H1 (cell line): ENCODE results near the gene TPSAB1. TPM values are rescaled to one million over a fixed set of nuclear protein-coding genes. Genes with fewer than 3 reads are reported as not detected.

ENCODE experiments used
- CTCF ChIA-PET: fragments of 300-600 bp; sonication (Branson Sonifier 250); formaldehyde crosslinking; loops from one replicate; lab custom pipeline; 2021; ENCODE audit not compliant: partially characterized antibody; lab: Charles Lee
- POLR2A ChIA-PET: fragments of 300-600 bp; sonication (Branson Sonifier 250); formaldehyde crosslinking; loops from one replicate; lab custom pipeline; 2021; ENCODE audit warnings: inconsistent platforms; ENCODE audit not compliant: partially characterized antibody; lab: Charles Lee
- DNase-seq, 2 experiments: peaks; one replicate each; pipeline versions ENCODE4 v3.0.0 to v3.0.0-alpha.2; 2010 to 2022; ENCODE audit warnings: low spot score in 2 of 2, low read depth in 1 of 2, mixed read lengths in 1 of 2
- FAIRE-seq: peaks from 2 replicates; lab custom pipeline; 2011; peaks lifted over from hg19 to GRCh38; lab: Jason Lieb, UNC
- H2AFZ ChIP-seq: 2 replicates; pipeline ENCODE4 v1.8.1; 2012; ENCODE audit warnings: low read length, inconsistent platforms
- H2AK5ac ChIP-seq: 2 replicates; pipeline ENCODE4 v1.6.1; 2013; ENCODE audit warnings: low read depth, low read length
- H2BK120ac ChIP-seq: replicated peaks from 2 replicates; pipeline ENCODE3; 2013; ENCODE audit warnings: low read depth, low read length, inconsistent platforms
- H2BK12ac ChIP-seq: 2 replicates; pipeline ENCODE4 v1.6.1; 2013; ENCODE audit warnings: low read depth, low read length
- H2BK15ac ChIP-seq: 2 replicates; pipeline ENCODE4 v1.6.1; 2013; ENCODE audit warnings: low read length
- H2BK20ac ChIP-seq: 2 replicates; pipeline ENCODE4 v1.6.1; 2013; ENCODE audit warnings: low read length
- H2BK5ac ChIP-seq: 2 replicates; pipeline ENCODE4 v1.6.1; 2013; ENCODE audit warnings: low read depth, low read length
- H3K14ac ChIP-seq: 2 replicates; pipeline ENCODE4 v1.6.1; 2013; ENCODE audit warnings: inconsistent platforms; ENCODE audit not compliant: insufficient read length
- H3K18ac ChIP-seq: 2 replicates; pipeline ENCODE4 v1.6.1; 2013; ENCODE audit warnings: low read length; ENCODE audit errors: extremely low read depth
- H3K23ac ChIP-seq: 2 replicates; pipeline ENCODE4 v1.6.1; 2013; ENCODE audit warnings: inconsistent platforms; ENCODE audit not compliant: insufficient read length
- H3K23me2 ChIP-seq: 2 replicates; pipeline ENCODE4 v1.6.1; 2013; ENCODE audit warnings: low read depth, low read length
- H3K27ac ChIP-seq: 2 replicates; pipeline ENCODE4 v1.6.1; 2011; ENCODE audit warnings: low read depth, low read length, inconsistent platforms
- H3K27me3 ChIP-seq, 4 experiments: replicated peaks in 1 of 4; 1 replicate in 1 of 4; 2 replicates in 3 of 4; pipeline versions ENCODE4 v1.6.1 to v1.8.1; 2011 to 2013; ENCODE audit warnings: low read length in 3 of 4, mild to moderate bottlenecking in 3 of 4, inconsistent platforms in 2 of 4, mixed read lengths in 2 of 4, moderate library complexity in 1 of 4; ENCODE audit not compliant: control insufficient read depth in 3 of 4, insufficient read depth in 3 of 4; ENCODE audit errors: extremely low read depth in 1 of 4
- H3K36me3 ChIP-seq, 4 experiments: 2 replicates each; pipeline versions ENCODE4 v1.6.1 to v1.8.1; 2011 to 2013; ENCODE audit warnings: mild to moderate bottlenecking in 4 of 4, low read length in 3 of 4, moderate library complexity in 2 of 4, control low read depth in 1 of 4, inconsistent platforms in 1 of 4; ENCODE audit not compliant: insufficient read depth in 4 of 4, control insufficient read depth in 2 of 4
- H3K4ac ChIP-seq: replicated peaks from 2 replicates; pipeline ENCODE3; 2013; ENCODE audit warnings: low read length, low read depth, mixed read lengths, inconsistent platforms; ENCODE audit not compliant: insufficient read length
- H3K4me1 ChIP-seq, 4 experiments: replicated peaks in 1 of 4; 1 replicate in 1 of 4; 2 replicates in 3 of 4; pipeline versions ENCODE4 v1.6.1 to v1.8.1; 2011 to 2013; ENCODE audit warnings: low read length in 3 of 4, inconsistent platforms in 2 of 4, mixed read lengths in 1 of 4; ENCODE audit not compliant: insufficient read depth in 4 of 4, control insufficient read depth in 3 of 4
- H3K4me2 ChIP-seq, 2 experiments: 2 replicates each; pipeline versions ENCODE4 v1.6.1 to v1.8.1; 2011 to 2013; ENCODE audit warnings: low read depth in 2 of 2, low read length in 2 of 2, control low read depth in 1 of 2, inconsistent platforms in 1 of 2, mild to moderate bottlenecking in 1 of 2; ENCODE audit not compliant: insufficient read depth in 1 of 2
- H3K4me3 ChIP-seq, 4 experiments: fragments of 200-600, 300-600 bp in 1 of 4; sonication (generic), shearing (Covaris generic), sonication (Bioruptor Twin) in 1 of 4; 2 replicates each; pipeline versions ENCODE4 v1.5.1 to v1.8.1; 2011 to 2016; ENCODE audit warnings: low read length in 4 of 4, low read depth in 3 of 4, control low read depth in 2 of 4, inconsistent platforms in 2 of 4, mild to moderate bottlenecking in 2 of 4, mixed read lengths in 1 of 4, moderate library complexity in 1 of 4; ENCODE audit not compliant: insufficient read depth in 2 of 4; ENCODE audit errors: extremely low read depth in 1 of 4
- H3K56ac ChIP-seq: replicated peaks from 2 replicates; pipeline ENCODE3; 2013; ENCODE audit warnings: low read depth, mild to moderate bottlenecking, mixed read lengths, low read length, inconsistent platforms; ENCODE audit not compliant: insufficient read length
- H3K79me1 ChIP-seq: 2 replicates; pipeline ENCODE4 v1.6.1; 2013; ENCODE audit warnings: low read depth, low read length, control low read depth
- H3K79me2 ChIP-seq, 2 experiments: 2 replicates each; pipeline versions ENCODE4 v1.6.1 to v1.8.1; 2012 to 2013; ENCODE audit warnings: low read length in 2 of 2, mild to moderate bottlenecking in 2 of 2, inconsistent platforms in 1 of 2; ENCODE audit not compliant: insufficient read depth in 2 of 2, control insufficient read depth in 1 of 2
- H3K9ac ChIP-seq, 4 experiments: replicated peaks in 1 of 4; 1 replicate in 1 of 4; 2 replicates in 3 of 4; pipeline versions ENCODE4 v1.6.1 to v1.8.1; 2011 to 2013; ENCODE audit warnings: low read depth in 3 of 4, low read length in 3 of 4, control low read depth in 2 of 4, mild to moderate bottlenecking in 2 of 4, moderate library complexity in 2 of 4, inconsistent platforms in 1 of 4; ENCODE audit errors: extremely low read depth in 1 of 4
- H3K9me3 ChIP-seq, 2 experiments: 2 replicates each; pipeline versions ENCODE4 v1.6.1 to v1.8.1; 2012 to 2013; ENCODE audit warnings: mild to moderate bottlenecking in 2 of 2, moderate library complexity in 2 of 2, control low read depth in 1 of 2, inconsistent platforms in 1 of 2, low read depth in 1 of 2, low read length in 1 of 2, mixed read lengths in 1 of 2; ENCODE audit not compliant: insufficient read depth in 2 of 2
- H4K20me1 ChIP-seq, 2 experiments: replicated peaks in 1 of 2; 2 replicates each; pipeline versions ENCODE3 to v1.8.1; 2011 to 2013; ENCODE audit warnings: inconsistent platforms in 2 of 2, low read length in 2 of 2, mild to moderate bottlenecking in 1 of 2; ENCODE audit not compliant: insufficient read depth in 2 of 2, control insufficient read depth in 1 of 2
- H4K5ac ChIP-seq: 2 replicates; pipeline ENCODE4 v1.6.1; 2013; ENCODE audit warnings: low read length, low read depth, mixed read lengths, inconsistent platforms; ENCODE audit not compliant: insufficient read length
- H4K8ac ChIP-seq: 2 replicates; pipeline ENCODE4 v1.8.0; 2013; ENCODE audit warnings: mild to moderate bottlenecking, moderate library complexity, low read length, inconsistent platforms; ENCODE audit not compliant: insufficient read depth; ENCODE audit errors: extremely low read depth
- H4K91ac ChIP-seq: replicated peaks from 2 replicates; pipeline ENCODE3; 2013; ENCODE audit warnings: low read length, mixed read lengths, inconsistent platforms; ENCODE audit not compliant: insufficient read length
- CBX8 ChIP-seq: fragments of 300-800, 300-1000 bp; sonication (generic); IDR thresholded peaks from 2 replicates; pipeline ENCODE4 v1.7.1; 2016; ENCODE audit warnings: low read depth, low read length, borderline replicate concordance
- CHD2 ChIP-seq: IDR thresholded peaks from 2 replicates; pipeline ENCODE4 v1.6.1; 2012; ENCODE audit warnings: low read length, improper control_type of control experiment
- CTCF ChIP-seq, 3 experiments: IDR thresholded peaks; 1 replicate in 2 of 3; 2 replicates in 1 of 3; pipeline versions ENCODE4 v1.5.1 to v1.6.1; 2011; ENCODE audit warnings: low read length in 3 of 3, mild to moderate bottlenecking in 3 of 3, inconsistent platforms in 2 of 3, low read depth in 1 of 3, moderate library complexity in 1 of 3; ENCODE audit not compliant: insufficient read depth in 1 of 3; ENCODE audit errors: control extremely low read depth in 1 of 3
- MAX ChIP-seq: IDR thresholded peaks from 2 replicates; pipeline ENCODE4 v1.6.1; 2012; ENCODE audit warnings: inconsistent platforms
- RBBP5 ChIP-seq: IDR thresholded peaks from 2 replicates; pipeline ENCODE4 v1.7.1; 2012; ENCODE audit warnings: low read depth, mild to moderate bottlenecking, inconsistent platforms, low read length, moderate library complexity, borderline replicate concordance
- SUZ12 ChIP-seq: fragments of 200-600 bp; sonication (generic); IDR thresholded peaks from 2 replicates; pipeline ENCODE4 v1.6.1; 2012; ENCODE audit warnings: mild to moderate bottlenecking, inconsistent platforms, low read length, moderate library complexity, mixed read lengths
- USF2 ChIP-seq: IDR thresholded peaks from 2 replicates; pipeline ENCODE4 v1.6.1; 2011; ENCODE audit warnings: low read length, improper control_type of control experiment
- WGBS, 2 experiments: shearing (Covaris generic) in 1 of 2; methylation state at CpG; one replicate each; pipeline versions ENCODE4 v1.1.6 to v1.1.7; 2013 to 2015; ENCODE audit warnings: low lambda C conversion rate in 2 of 2, mixed read lengths in 2 of 2, inconsistent platforms in 1 of 2, low coverage in 1 of 2, missing lambda C conversion rate in 1 of 2; ENCODE audit not compliant: insufficient replicate concordance in 2 of 2, insufficient coverage in 1 of 2, insufficient read length in 1 of 2; ENCODE audit errors: extremely low coverage in 1 of 2, missing lambda C conversion rate in 1 of 2; 5-methylcytosine and 5-hydroxymethylcytosine counted together
- polyA plus RNA-seq, 7 experiments: library from polyadenylated mRNA; depleted of rRNA in 3 of 7; stranded (reverse) in 5 of 7; unstranded in 2 of 7; fragments of >200 nt in 5 of 7; fragments of 200-250 nt in 2 of 7; gene quantifications; 1 replicate in 5 of 7; 2 replicates in 1 of 7; 4 replicates in 1 of 7; pipeline versions ENCODE4 v1.2.1 to v1.2.3, GENCODE V29; 2011 to 2013; ENCODE audit warnings: missing spikeins in 2 of 7, mixed read lengths in 2 of 7
- total RNA-seq: library from RNA; stranded (reverse); fragmentation: NEBNext Ultra II Directional; extraction: Animal tissue kit (Norgen Biotek cat#: 25700); gene quantifications from 2 replicates; pipeline ENCODE4 v1.2.1, GENCODE V29; 2021
- TF ChIP-seq, protein P1 (sequence below): IDR thresholded peaks from 2 replicates; pipeline ENCODE4 v1.6.1; 2012; ENCODE audit warnings: low read length, inconsistent platforms

Gene TPSAB1
- total and polyA plus RNA-seq, 2 of the 8 experiments (the other 6 are each of a cell fraction or from before 2014, with no cell fraction given) = 0.09 TPM; not detected in 1

DNA sequence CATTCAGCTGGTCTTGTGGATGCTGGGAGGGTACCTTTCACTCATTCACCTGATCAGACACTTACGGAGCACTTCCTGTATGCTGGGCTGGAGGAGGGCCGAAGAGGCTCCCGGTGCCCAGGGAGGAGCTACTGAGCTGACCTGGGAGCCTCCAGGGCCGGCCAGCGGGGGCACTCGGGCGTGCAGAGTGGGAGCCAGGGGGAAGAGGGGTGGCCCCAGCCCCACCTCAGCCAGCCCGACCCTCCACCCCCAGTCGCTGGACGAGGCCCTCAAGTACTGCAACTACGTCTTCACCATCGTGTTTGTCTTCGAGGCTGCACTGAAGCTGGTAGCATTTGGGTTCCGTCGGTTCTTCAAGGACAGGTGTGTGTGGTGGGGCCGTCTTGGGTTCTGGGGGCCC is 25.8 kb upstream of the TPSAB1 start:
- POLR2A ChIA-PET = no interaction called here
- TF ChIP-seq CTCF (IDR thresholded peaks at IDR 0.05; ENCODE audit: control extremely low read depth in 1 of 3, insufficient read depth in 1 of 3, low read depth in 1 of 3, low read length in 3 of 3) (no peak), USF2 (no peak), CHD2 (no peak), CBX8 (no peak), RBBP5 (no peak), SUZ12 (no peak), MAX (no peak)
- TF ChIP-seq, protein P1, sequence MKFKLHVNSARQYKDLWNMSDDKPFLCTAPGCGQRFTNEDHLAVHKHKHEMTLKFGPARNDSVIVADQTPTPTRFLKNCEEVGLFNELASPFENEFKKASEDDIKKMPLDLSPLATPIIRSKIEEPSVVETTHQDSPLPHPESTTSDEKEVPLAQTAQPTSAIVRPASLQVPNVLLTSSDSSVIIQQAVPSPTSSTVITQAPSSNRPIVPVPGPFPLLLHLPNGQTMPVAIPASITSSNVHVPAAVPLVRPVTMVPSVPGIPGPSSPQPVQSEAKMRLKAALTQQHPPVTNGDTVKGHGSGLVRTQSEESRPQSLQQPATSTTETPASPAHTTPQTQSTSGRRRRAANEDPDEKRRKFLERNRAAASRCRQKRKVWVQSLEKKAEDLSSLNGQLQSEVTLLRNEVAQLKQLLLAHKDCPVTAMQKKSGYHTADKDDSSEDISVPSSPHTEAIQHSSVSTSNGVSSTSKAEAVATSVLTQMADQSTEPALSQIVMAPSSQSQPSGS = no peak

More for the DNA sequence above, 25.8 kb upstream of the TPSAB1 start:
- H4K91ac ChIP-seq = no peak overlapping the region
- H2BK12ac ChIP-seq = no peak overlapping the region
- no peak overlapping the region for H2BK20ac ChIP-seq
- no peak overlapping the region; the same call in 1 of the 2 replicates for H2BK5ac ChIP-seq
- no peak overlapping the region for H2BK15ac ChIP-seq
- no peak overlapping the region for H3K27ac ChIP-seq
- H2AFZ ChIP-seq = no peak overlapping the region
- H3K9me3 ChIP-seq = no peaks in the 10 kb centered on the region
- FAIRE-seq (no peak), DNase-seq (no peak)
- H3K4me2 ChIP-seq = no peak overlapping the region
- no peak overlapping the region for H3K9ac ChIP-seq
- no peak overlapping the region for H3K23ac ChIP-seq
- no peak overlapping the region for H3K14ac ChIP-seq
- no peak overlapping the region for H3K4ac ChIP-seq
- peaks cover 0 to 4% of the 10 kb centered on the region in 2 experiments for H4K20me1 ChIP-seq
- no peaks in the 10 kb centered on the region for H3K27me3 ChIP-seq
- H4K5ac ChIP-seq = no peak overlapping the region
- no peaks in the 10 kb centered on the region for H3K79me1 ChIP-seq
- H3K4me1 ChIP-seq = no peaks in the 10 kb centered on the region
- CTCF ChIA-PET = interaction anchor here (0.7 to 1.3 kb wide), 3 partner anchors 10 to 149 kb away, joined by 3 to 4 read pairs (median 4); no protein-coding TSS in a partner anchor
- no peak overlapping the region for H3K18ac ChIP-seq
- peaks cover 4 to 69% (median 11%) of the 10 kb centered on the region in 4 experiments; a peak in 4 of 8 replicates for H3K36me3 ChIP-seq
- H3K56ac ChIP-seq = no peak overlapping the region
- H4K8ac ChIP-seq = no peak overlapping the region
- 97% methylated on average over 10 of the region's 16 CpGs; no CpG with 5 or more reads in 1 of the 2 experiments for WGBS, 2 experiments
- no peak overlapping the region for H2BK120ac ChIP-seq
- no peaks in the 10 kb centered on the region for H3K79me2 ChIP-seq
- H3K4me3 ChIP-seq = no peak overlapping the region
- H3K23me2 ChIP-seq = no peaks in the 10 kb centered on the region
- no peak overlapping the region for H2AK5ac ChIP-seq
